HEK293 (cell line): ENCODE data around the gene NPTXR.
A peak's percentile ranks its signal among the peaks of the same experiment; 100 is the strongest.

Experiments
- ATF2 ChIP-seq: fragments of 450-650 bp; formaldehyde crosslinking; IDR thresholded peaks from 2 replicates; pipeline ENCODE4 v1.5.1; 2016; ENCODE audit warnings: missing biosample characterization, missing genetic modification characterization, low read depth
- CTCF ChIP-seq: fragments of 450-650 bp; formaldehyde crosslinking; IDR thresholded peaks from 2 replicates; pipeline ENCODE4 v1.5.1; 2016; ENCODE audit warnings: missing biosample characterization, missing genetic modification characterization
- HOXA7 ChIP-seq: sonication (generic); formaldehyde crosslinking; IDR thresholded peaks from 2 replicates; pipeline ENCODE4 v1.8.1; 2022; ENCODE audit warnings: missing genetic modification reagents, borderline replicate concordance
- PRDM10 ChIP-seq: fragments of 450-650 bp; formaldehyde crosslinking; IDR thresholded peaks from 2 replicates; pipeline ENCODE4 v1.5.1; 2016; ENCODE audit warnings: missing biosample characterization, missing genetic modification characterization
- REST ChIP-seq: fragments of 450-650 bp; formaldehyde crosslinking; IDR thresholded peaks from 2 replicates; pipeline ENCODE4 v1.5.1; 2016; ENCODE audit warnings: missing biosample characterization, missing genetic modification characterization
- SALL2 ChIP-seq: fragments of 450-650 bp; formaldehyde crosslinking; IDR thresholded peaks from 2 replicates; pipeline ENCODE4 v1.5.0; 2017; ENCODE audit warnings: missing biosample characterization, mild to moderate bottlenecking, missing genetic modification characterization, borderline replicate concordance
- SETDB1 ChIP-seq: IDR thresholded peaks from one replicate; pipeline ENCODE4 v1.6.1; 2017; ENCODE audit warnings: mild to moderate bottlenecking, low read length, moderate library complexity, mixed read lengths; ENCODE audit not compliant: insufficient read length
- ZFHX2 ChIP-seq: fragments of 450-650 bp; formaldehyde crosslinking; conservative IDR thresholded peaks from 2 replicates; pipeline ENCODE4 v1.5.1; 2016; ENCODE audit warnings: missing biosample characterization, missing genetic modification characterization
- ZFP69B ChIP-seq: fragments of 450-650 bp; formaldehyde crosslinking; IDR thresholded peaks from 2 replicates; pipeline ENCODE4 v1.5.1; 2016; ENCODE audit warnings: missing biosample characterization, missing genetic modification characterization
- ZNF10 ChIP-seq: fragments of 450-650 bp; formaldehyde crosslinking; IDR thresholded peaks from 2 replicates; pipeline ENCODE4 v1.5.1; 2017; ENCODE audit warnings: missing biosample characterization, missing genetic modification characterization
- ZNF138 ChIP-seq: fragments of 450-650 bp; formaldehyde crosslinking; IDR thresholded peaks from 2 replicates; pipeline ENCODE4 v1.5.1; 2016; ENCODE audit warnings: missing biosample characterization, missing genetic modification characterization, borderline replicate concordance
- ZNF274 ChIP-seq, 2 experiments: fragments of 200-500 bp in 1 of 2; fragments of 450-650 bp in 1 of 2; sonication (Bioruptor generic) in 1 of 2; formaldehyde crosslinking in 1 of 2; IDR thresholded peaks; 2 replicates each; pipeline versions ENCODE4 v1.5.1 to v1.6.1; 2014 to 2016; ENCODE audit warnings: borderline replicate concordance in 1 of 2, inconsistent platforms in 1 of 2, low read length in 1 of 2, missing biosample characterization in 1 of 2, missing genetic modification characterization in 1 of 2
- ZNF518A ChIP-seq: fragments of 450-650 bp; formaldehyde crosslinking; conservative IDR thresholded peaks from 2 replicates; pipeline ENCODE4 v1.5.1; 2016; ENCODE audit warnings: low read depth, missing biosample characterization, missing genetic modification characterization
- ZNF692 ChIP-seq: fragments of 450-650 bp; formaldehyde crosslinking; IDR thresholded peaks from 2 replicates; pipeline ENCODE4 v1.5.1; 2016; ENCODE audit warnings: missing biosample characterization, missing genetic modification characterization

- TF ChIP-seq REST (tag by site-specific recombination) (no peak), HOXA7 (no peak), CTCF (no peak), ZNF274 (IDR thresholded peaks at IDR 0.05; ENCODE audit: low read length) (no peak), ZNF274 (tag by site-specific recombination; IDR thresholded peaks at IDR 0.05; ENCODE audit: borderline replicate concordance) (no peak), SALL2 (no peak), ZFP69B (tag by site-specific recombination) (no peak), ATF2 (tag by site-specific recombination) (no peak), ZFHX2 (tag by site-specific recombination) (peak; percentile 88), PRDM10 (tag by site-specific recombination) (no peak), ZNF692 (tag by site-specific recombination) (no peak), SETDB1 (no peak), ZNF138 (tag by site-specific recombination) (no peak), ZNF10 (tag by site-specific recombination) (no peak), ZNF518A (no peak)
These were observed 29.9 kb upstream of the NPTXR start for GRCh38 chr22:38873469-38874411.
